PC-3 (cell line): ENCODE data around the gene LCA5L.

ENCODE experiments used
- EZH2 ChIP-seq: fragments of 300-600 bp; sonication (generic); IDR thresholded peaks from one replicate; pipeline ENCODE4 v1.6.1; 2017; ENCODE audit warnings: antibody characterized with exemption, mild to moderate bottlenecking, low read length; ENCODE audit not compliant: unreplicated experiment
- EZH2phosphoT487 ChIP-seq: fragments of 300-600 bp; sonication (generic); IDR thresholded peaks from 2 replicates; pipeline ENCODE4 v1.6.1; 2018; ENCODE audit warnings: mild to moderate bottlenecking, antibody characterized with exemption, low read length, borderline replicate concordance
- TF ChIP-seq, protein P1 (sequence below): fragments of 300-600 bp; sonication (generic); conservative IDR thresholded peaks from 2 replicates; pipeline ENCODE4 v1.5.1; 2017; ENCODE audit warnings: antibody characterized with exemption, low read depth, mild to moderate bottlenecking, low read length

DNA sequence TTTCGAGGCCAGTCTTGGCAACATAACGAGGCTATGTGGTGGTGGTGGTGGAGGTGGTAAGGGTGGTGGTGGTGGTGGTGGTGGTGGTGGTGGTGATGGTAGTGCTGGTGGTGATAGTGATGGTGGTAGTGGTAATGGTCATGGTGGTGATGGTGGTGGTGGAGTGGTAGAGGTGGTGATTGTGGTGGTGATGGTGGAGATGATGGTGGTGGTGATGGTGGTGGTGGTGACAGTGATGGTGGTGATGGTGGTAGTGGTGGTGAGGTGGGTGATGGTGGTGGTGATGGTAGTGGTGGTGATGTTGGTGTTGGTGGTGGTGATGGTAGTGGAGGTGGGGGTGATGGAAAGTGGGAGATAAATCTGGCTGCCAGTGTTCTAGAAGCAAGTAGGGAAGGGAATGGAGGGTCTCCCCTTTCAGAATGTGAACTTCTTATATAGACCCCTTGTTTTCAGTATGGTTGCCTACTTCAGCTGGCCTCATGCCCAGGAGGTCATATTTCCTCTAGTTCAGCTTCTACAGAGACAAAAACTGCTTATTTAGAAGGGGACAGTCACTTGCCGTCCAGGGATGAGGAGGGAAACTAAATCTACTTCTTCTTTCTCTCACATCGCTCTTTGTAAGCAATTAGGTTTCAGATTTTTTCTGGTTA lies 33.7 kb upstream of the LCA5L start:
- TF ChIP-seq, protein P1, sequence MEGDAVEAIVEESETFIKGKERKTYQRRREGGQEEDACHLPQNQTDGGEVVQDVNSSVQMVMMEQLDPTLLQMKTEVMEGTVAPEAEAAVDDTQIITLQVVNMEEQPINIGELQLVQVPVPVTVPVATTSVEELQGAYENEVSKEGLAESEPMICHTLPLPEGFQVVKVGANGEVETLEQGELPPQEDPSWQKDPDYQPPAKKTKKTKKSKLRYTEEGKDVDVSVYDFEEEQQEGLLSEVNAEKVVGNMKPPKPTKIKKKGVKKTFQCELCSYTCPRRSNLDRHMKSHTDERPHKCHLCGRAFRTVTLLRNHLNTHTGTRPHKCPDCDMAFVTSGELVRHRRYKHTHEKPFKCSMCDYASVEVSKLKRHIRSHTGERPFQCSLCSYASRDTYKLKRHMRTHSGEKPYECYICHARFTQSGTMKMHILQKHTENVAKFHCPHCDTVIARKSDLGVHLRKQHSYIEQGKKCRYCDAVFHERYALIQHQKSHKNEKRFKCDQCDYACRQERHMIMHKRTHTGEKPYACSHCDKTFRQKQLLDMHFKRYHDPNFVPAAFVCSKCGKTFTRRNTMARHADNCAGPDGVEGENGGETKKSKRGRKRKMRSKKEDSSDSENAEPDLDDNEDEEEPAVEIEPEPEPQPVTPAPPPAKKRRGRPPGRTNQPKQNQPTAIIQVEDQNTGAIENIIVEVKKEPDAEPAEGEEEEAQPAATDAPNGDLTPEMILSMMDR = no peak
- TF ChIP-seq EZH2 (no peak), EZH2phosphoT487 (no peak)
